GM21723 (cell line): ENCODE data around the gene DNLZ.

Experiments
- ATAC-seq: cut with Tn5 transposase; IDR thresholded peaks from one replicate; pipeline ENCODE4 v1.9.1; 2021; ENCODE audit warnings: mild to moderate bottlenecking, moderate library complexity; ENCODE audit not compliant: unreplicated experiment

DNLZ gene

DNA sequence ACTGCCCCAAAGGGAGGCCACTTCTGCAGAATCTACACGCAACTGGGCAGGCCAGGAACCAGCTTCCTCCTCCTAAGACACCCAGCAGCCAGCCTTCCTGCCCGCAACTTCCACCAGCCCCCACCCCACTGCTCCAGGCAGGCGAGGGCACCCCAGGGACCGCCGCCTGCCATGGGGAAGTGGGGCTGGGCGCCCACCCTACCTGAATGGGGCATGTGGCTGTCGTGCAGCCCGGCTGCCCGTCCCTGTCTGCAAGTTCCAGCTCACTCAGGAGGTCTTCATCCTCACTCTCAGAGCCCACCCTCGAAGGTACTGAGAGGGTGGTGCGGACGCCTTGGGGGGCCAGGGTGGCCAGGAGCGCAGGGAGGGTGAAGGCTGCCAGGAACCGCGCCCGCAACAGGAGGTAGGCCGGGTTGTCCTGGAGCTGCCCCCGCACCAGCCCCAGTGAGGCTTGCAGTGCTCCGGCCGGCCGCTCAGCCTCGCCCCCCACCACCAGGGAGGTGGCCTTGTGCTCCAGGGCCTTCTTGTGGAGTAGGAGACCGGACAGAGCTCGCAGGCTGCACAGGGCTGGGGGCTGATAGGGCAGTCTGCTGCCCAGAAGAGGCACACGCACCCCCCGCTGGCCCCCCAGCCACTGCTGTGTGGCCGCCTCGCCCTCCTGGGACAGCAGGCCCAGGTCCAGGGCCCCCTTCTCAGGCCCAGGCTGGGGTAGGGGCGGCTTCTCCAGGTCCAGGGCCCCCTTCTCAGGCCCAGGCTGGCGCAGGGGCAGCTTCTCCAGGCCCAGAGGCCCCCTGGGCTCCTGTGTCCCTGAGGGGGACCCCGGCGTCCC lies 14.0 kb upstream of the DNLZ start:
- ATAC-seq: no peak

DNA sequence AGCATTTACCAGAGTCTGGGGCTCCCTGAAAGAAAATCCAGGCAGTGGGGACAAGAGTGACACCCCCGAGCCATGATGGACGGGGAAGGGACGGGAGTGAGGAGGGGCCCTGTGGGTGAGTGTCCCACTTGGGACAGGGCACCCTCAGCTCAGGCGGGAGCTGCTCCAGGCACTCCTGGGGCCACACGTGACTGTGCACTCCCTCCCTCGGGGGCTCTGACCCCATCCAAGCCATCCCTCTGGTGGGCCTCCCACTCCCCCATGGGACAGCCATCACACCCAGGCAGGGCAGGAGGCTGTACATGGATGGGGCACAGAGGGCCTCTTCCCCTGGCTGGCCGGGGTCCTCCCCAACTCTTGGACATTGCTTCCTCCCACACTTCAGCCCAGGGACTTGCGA lies 12.9 kb upstream of the DNLZ start:
- ATAC-seq: no peak

DNA sequence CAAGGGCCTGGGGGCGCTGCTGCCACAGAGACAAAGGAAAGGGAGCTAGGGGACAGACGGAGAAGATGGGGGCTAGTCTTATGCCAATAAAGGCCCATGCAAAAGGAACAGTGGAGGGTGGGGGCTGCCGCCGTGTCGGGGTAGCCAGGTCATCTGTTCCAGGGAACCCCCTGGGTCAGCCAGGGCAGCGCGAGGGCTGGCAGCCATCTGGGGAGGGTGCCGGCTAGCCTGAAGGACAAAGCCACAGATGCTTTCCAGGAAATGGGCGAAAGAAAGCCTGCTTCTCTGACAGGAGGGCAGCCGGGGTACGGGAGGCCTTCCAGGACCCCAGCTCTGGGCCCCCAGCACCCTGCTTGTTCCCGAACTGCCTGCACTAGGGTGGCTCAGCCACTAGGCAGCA lies 11.6 kb upstream of the DNLZ start:
- ATAC-seq: no peak

DNA sequence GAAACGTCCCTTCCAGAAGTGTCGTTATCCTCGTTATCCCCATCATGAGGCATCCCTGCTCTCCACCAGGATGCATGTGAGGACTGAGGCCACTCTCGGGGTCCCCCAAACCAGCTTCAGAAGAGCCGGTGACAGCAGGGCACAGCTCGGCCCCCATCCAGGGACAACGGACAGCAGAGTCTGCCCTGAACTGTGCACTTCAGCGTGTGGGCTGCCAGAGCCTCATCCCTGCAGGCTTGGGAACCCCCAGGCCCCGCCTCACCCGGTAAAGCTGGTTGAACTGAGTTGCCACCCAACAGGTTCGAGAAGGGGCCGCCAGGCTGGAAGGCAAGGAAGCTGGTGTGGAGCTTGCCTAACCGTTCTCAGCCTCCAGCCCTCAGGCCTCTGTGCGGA lies 10.6 kb upstream of the DNLZ start:
- no peak for ATAC-seq

DNA sequence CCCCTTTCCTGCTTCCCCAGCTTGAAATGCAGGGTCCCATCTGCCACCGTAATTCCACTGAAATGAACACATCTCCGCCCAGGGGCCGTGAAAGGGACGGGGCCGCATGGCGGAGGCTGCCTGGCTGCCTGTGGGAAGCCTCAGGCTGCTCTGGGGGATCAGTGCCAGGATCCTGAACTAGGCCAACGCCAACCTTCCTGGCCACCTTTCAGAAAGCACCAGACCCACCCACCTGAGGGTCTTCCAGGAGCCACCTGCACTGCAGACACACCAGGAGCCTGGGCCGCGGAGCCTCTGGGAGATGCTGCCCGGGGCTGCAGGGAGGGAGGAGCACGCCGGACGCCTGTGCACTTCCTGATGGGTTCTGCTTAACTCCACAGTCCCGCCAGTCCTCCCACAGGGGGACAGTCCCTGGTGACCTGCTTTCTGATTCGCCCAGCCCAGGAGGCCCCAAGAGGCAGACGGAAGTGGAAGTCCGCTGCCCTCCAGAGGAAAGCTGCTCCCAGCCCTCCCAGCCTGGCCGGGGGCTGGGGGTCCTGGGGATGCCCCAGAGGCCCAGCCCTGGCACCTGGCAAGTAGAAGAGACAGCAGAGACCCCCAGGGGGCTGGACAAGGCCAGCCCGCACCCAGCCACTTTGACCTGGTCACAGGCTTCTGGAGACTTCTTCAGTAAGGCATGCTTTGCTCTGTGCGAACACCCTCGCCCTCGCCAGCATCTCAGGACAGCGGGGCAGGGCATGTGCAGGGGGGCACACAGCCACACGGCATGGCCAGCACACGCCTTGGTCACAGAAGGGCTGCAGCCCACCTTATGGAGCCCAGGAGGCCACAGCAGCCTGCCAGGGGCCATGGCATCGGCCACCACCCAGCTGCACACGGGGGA lies 10.0 kb upstream of the DNLZ start, which contains the start of gene CARD9:
Gene CARD9 (minus strand): TSS at position 370 of the 883 bp plus-strand sequence. CDS start 1,591 bp downstream, outside the sequence.
- ATAC-seq: no peak

DNA sequence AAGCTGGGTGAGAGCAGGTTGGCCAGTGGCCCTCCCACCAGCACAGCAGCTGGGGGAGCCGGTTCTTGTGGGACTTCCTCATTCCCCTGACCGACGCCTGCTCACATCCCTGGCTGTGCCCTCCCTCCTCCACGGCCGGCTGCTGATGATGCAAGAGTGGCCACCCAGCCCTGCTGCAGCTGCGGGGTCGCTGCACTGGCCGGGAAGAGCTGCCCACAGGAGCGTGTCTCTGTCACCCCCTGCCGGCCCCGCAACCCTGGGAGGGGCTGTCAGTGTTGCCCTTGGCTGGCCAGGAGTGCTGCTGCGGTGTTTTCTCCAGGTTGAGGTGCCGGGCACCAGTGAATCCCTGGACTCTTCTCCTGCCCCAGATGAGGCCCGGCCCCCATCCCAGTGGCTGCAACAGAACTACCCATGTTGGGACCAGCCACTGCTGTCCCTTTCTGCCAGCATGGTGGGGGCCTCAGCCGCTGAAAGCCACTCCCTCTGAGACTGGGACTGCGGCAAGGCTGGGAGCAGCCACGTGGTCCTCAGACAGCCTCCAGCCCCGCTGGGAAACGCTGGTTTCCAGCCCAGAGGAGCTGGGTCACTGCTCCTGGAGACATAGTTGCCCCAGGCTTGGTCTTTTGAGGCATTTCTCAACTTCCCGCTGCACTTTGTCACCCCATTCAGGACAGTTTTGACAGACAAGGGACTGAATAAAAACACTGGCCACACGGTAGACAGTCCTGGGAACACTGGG lies 9.2 kb upstream of the DNLZ start:
- ATAC-seq: no peak

DNA sequence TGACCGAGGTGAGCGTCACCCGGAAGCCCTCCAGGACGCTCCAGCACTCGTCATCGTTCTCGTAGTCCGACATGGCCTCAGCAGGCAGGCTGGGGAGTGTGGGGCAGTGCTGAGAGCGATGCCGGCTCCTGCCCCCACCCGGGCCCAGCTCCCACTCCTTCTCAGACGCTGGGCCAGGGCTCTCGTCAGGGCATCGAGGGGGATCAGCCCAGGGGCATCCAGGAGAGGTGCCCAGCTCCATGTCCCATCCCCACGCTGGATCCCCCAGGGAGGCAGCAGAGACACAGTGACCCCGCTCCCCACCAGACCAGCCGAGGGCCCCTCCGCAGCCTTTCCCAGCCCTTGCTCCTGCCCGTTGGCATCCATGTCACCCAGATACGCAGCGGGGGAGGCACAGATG lies 8.5 kb upstream of the DNLZ start:
- ATAC-seq: no peak

DNA sequence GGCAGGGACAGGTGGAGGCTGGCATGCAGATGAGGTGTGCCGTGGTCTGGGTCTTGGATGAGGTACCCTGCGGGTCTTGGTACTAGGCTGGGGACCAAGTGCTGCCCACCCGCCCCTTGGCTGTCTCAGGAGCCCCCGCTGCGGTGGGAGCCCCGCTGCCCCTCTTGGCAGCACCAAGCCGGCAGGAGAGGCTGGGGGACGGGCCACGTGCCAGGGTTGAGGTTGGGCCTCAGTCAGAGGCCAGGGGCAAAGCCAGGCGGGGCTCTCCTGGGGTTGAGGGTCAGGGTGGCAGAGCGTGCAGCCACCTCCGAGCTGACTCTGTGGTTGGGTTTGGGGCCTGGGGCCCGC lies 8.0 kb upstream of the DNLZ start:
- no peak for ATAC-seq

DNA sequence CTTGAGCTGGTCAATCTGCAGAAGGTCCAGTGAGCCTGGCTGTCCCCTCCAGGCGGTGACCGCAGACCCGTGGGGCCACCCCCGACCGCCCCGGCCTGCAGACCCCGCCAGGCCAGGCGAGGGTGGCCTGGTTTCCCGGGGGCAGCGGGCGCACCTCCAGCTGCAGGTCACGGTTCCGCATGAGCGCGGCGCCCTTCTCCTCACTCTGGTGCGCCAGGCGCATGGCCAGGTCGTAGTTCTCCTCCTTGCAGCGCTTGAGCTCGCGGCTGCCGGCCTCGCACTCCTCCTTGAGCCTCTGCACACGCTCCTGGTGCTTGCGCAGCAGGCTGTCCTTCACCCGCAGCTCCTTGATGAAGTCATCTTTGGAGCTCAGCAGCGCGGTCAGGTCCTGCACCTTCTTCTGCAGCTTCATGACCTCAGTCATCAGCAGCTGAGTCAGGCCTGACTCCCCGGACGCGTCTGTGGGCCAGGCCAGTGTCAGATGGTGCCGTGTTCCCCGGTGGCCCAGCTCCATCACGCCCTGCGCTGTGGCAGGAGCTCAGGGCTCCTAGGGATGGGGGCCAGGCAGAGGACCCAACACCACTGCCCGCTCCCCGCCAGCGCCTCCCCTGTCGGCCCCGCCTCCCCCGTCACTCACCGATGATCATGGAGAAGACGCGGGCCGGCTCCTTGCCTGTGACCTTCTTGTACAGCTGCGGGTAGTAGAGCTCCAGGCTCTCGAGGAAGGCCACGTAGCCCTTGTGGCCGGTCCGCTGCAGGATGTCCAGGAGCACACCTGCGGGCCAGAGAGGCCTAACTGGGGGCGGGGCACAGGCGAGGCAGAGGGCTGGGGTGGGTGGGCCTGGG lies 7.4 kb upstream of the DNLZ start:
- no peak for ATAC-seq

DNA sequence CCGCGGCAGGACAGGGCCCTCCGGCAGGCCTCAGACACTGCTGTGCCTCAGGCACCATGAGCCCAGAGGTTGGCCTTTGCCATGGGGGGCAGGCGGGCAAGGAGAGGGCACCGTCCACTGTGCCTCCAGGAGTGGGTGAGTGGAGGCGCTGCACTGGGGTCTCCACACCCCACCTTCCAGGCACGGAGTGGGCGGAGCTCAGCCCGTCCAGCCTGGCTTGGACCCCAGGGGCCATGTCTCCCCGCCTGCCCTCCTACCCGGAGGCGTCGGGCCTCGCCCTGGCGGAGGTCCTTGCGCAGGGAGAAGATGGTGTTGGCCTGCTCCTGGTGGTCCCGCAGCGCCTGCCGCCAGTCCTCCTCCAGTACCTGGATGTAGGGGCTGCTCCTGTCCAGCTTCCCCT lies 6.5 kb upstream of the DNLZ start:
- ATAC-seq: no peak

DNA sequence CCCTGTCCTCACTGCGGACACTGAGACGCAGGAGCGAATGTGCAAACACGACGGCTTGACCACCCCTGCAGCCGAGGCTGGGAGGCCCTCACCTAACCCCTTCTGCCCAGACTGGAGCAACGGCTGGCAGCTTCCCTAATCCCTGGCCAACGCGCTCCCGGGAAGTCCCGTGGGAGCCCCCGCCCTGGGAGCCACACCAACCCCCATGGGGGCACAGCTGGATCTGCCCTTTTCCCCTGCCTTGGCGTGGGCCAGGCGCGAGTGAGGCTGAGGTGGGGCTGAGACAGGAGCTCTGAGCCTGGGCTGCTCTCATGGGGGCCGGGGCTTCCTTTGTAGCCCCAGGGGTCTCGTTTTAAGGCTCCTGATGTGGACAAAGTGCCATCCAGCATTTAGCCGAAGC lies 4.6 kb upstream of the DNLZ start:
- no peak for ATAC-seq

DNA sequence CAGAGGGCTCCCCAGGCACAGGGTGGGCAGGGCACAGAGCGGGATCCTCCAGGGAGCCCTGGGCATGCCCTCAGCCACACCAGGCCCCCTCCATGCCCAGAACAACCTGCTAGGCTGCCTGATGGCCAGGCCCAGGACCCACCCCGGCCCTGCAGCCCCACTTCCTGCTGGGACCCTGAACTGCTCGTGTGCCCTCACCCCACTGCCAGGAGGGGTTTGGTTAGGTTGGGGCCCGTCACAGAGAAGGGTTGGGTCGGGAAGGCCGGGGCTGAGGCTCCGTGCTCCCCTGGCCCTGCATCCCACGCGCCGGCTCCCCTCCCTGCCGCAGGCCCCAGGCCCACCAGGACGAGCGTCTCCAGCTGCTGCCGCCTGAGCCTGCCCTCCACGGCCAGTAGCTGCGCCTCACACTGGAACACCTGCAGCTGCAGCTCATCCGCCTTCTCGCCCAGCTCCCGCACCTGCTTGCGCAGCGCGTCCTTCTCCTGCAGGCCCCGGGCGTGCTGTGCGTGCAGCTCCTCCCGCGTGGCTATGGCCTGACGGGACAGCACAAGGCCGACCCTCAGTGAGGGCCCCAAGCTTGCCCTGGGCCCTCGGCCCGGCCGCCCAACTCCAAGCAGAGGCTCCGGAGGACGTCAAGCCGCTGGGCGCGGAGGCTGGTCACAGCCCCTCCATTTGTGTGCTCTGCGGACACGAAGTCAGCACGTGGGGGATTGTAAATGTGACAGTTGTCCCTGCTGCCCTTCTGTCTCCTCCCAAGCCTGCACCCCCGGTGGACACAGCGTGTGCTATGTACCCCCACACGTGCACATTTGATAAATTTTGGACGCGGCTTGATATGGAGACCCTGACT lies 4.0 kb upstream of the DNLZ start:
- ATAC-seq: no peak

DNA sequence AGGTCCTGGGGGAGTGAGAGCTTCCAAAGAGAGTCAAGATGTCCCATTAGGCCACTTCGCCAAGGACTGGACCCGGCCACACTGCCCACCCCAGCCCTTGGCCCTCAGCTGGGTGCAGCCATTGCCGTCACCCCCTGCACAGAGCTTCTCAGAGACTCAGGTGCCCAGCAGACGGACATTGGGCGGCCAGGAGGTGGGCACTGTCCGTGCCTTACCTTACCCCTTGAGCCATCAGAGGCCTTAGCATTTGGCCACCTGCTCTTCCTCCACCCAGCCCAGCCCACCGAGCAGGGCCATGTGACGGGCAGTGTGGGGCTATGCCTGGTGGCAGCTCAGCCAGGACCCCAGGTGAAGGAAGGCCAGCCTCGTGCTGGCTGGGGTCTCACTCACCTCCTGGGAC lies 3.3 kb upstream of the DNLZ start:
- ATAC-seq: no peak

DNA sequence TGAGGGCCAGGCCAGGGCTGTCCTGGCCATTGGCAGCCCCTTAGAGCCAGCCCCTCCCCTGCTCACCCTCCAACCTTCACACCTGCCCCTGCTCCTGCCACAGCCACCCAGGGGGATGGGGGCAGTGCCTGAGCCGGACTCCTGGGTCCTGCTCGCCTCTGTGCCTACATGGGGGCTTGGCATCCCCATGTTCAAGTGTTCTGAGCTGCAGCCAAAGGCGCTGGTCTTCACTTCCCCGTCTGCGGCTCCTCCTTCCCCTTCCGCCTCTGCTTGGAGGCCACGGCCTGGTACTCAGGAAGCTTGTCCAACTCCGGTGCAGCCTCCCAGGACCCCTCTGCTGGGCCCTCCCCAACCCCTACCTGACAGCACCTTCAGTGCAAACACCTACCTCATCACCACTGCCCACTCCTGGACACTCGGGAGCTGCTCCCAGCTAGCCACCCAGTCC lies 2.3 kb upstream of the DNLZ start:
- ATAC-seq: no peak

DNA sequence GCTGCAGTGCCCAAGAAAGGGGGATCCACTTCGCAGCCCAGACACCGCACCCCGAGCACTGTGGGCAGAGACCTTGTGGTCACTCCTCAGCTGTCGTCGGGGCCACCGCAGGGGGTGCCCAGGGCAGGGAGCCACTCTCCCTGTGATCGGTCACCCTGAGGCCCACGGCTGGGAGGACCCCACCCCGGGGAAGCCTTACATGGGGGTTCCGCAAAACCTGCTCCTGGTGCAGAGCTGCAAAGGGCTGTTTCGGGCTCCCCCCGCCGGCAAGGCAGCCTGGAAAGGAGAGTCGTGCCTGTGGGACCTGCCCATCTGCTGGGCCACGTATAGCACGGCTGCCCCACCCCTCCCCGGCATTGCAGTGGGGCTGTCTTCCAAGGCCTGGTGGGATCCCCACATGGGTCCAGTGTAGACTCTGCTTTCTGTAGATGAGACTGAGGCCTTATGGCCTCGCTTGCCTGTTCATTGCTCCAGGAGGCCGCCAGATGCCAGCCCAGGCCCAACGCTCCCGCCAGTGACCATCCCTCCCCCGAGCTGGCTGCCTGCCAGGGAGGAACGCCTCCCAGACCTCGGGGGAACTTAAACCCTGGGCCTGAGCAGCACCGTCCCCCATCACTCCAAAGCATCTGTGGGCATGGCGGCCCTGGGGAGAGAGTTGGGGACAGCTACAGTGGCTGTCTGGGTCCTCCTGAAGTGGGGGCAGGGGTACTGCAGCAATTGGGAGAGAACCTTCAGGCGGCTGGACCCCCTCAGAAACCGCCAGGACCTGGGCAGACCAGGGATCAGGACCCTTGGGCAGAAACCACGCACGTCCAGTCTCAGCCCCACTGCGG lies 1.6 kb upstream of the DNLZ start:
- ATAC-seq: no peak

DNA sequence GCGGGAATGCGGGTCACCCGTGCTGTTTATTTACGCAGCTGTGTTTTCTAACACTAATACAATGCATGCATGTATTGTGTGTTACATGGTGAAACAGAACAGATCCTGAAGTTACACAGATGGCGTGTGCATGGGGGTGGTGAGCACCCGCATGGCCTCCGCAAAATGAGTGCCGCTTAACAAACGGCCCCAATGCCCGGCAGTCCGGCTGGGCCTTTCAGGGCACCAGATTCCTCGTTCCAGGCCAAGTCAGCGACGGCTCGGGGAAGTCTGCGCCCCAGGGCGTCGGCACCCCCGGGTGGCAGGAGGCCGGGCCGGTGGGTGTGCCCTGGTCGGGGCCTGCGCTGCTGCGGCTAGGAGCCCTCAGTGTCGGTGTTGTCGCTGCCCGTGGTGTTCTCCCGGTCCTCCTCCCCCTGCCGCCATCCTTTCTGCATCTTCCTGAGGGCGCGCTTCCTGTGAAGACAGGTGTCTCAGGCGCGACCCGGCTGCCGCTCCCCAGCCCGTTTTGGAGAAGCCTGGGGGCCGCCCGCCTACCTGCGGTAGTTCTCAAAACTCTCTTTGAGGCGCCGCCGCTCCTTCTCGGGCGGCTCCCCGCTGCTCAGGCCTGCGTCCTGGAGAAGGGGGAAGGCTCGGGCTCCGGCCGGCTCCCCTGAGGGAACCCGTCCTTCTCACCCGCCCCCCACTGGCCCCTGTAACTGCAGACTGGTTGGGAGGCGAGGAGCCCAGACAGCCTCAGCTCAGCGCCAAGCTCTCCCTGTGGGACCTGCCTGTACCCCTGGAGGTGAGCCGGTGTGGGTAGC lies 605 bp upstream of the DNLZ start:
- no peak for ATAC-seq

DNA sequence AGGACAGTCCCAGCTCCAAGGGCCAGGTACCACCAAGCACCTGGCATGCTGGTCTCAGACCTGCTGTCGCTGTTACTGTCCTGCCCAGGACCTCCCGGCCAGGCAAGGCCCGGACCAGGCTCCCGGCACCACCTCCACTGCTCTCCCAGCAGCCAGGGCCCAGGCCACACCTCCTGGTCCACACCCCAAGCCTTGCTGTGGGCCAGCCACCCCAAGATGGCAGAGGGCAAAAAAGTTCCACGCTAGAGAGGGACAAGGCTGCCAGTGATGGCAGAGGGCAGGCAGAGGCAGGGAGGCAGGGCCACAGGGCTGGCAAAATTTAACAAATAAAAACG lies 1.1 kb downstream of the DNLZ start:
- no peak for ATAC-seq
